Measurements from ENCODE around the gene SLC6A17.

The SLC6A17 gene

GRCh38 chr1:110242062-110242461, 91.8 kb downstream of the SLC6A17 start:
- no peak for DNase-seq (ENCODE audit: low read depth)

GRCh38 chr1:110242731-110243130, 92.4 kb downstream of the SLC6A17 start:
- no peak for DNase-seq (ENCODE audit: low read depth)

GRCh38 chr1:110243146-110243545, 92.9 kb downstream of the SLC6A17 start:
- no peak for DNase-seq (ENCODE audit: low read depth)

GRCh38 chr1:110243574-110243973, 93.3 kb downstream of the SLC6A17 start:
- DNase-seq (ENCODE audit: low read depth): no peak

- DNase-seq (ENCODE audit: low read depth): no peak
Observed at GRCh38 chr1:110245876-110246620, 95.8 kb downstream of the SLC6A17 start.

GRCh38 chr1:110248746-110249145, 98.5 kb downstream of the SLC6A17 start:
- DNase-seq (ENCODE audit: low read depth): no peak

GRCh38 chr1:110249256-110249655, 99.0 kb downstream of the SLC6A17 start:
- DNase-seq (ENCODE audit: low read depth): no peak

GRCh38 chr1:110250008-110250407, 99.7 kb downstream of the SLC6A17 start:
- no peak for DNase-seq (ENCODE audit: low read depth)

GRCh38 chr1:110250749-110251148, 100.5 kb downstream of the SLC6A17 start:
- no peak for DNase-seq (ENCODE audit: low read depth)
